Activated naive CD8-positive, alpha-beta T cell treated with anti-CD3 and anti-CD28 coated beads, Interleukin-2, amount 50 U/mL, for 24 hours (primary cell): Measurements from ENCODE around the gene MUC4.

Experiments
- ATAC-seq: fragments of 150-1000 bp; cut with Tn5 transposase; one replicate; pipeline ENCODE4 v1.10.0; 2021
- DNase-seq: peaks from one replicate; pipeline ENCODE4 v3.0.0; 2021
- H3K27ac Mint-ChIP-seq: one replicate; pipeline ENCODE4 v1.8.0; 2021; ENCODE audit warnings: mild to moderate bottlenecking, mixed read lengths
- H3K27me3 Mint-ChIP-seq: one replicate; pipeline ENCODE4 v1.8.0; 2021; ENCODE audit warnings: mixed read lengths
- H3K36me3 Mint-ChIP-seq: one replicate; pipeline ENCODE4 v1.8.0; 2021; ENCODE audit warnings: low read depth, mixed read lengths
- H3K4me1 Mint-ChIP-seq: one replicate; pipeline ENCODE4 v1.8.0; 2021; ENCODE audit warnings: mixed read lengths
- H3K4me3 Mint-ChIP-seq: one replicate; pipeline ENCODE4 v1.8.0; 2021; ENCODE audit warnings: mild to moderate bottlenecking, moderate library complexity, mixed read lengths
- H3K9me3 Mint-ChIP-seq: one replicate; pipeline ENCODE4 v1.8.0; 2021; ENCODE audit warnings: mixed read lengths

MUC4 gene

DNA sequence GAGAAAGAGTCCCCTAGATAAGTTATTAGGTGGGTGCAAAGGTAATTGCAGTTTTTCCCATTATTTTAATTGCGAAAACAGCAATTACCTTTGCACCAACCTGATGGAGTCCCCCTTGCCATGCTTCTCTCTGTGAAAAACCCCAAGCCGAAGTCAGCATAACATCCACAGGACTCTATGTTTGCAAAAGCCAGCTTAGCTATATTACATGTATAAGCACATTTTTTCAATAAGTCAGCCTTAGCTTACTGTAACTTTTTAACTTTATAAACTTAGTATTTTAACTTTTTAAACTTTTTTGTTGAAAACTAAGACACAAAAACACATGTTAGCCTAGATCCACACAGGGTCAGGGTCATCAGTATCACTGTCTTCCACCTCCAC is 112.3 kb downstream of the MUC4 start:
- Mint-ChIP-seq H3K4me3 (no peak overlapping the region), H3K4me1 (peaks cover 2% of the 10 kb centered on the region), H3K27ac (no peak overlapping the region), H3K27me3 (no peaks in the 10 kb centered on the region), H3K9me3 (no peaks in the 10 kb centered on the region), H3K36me3 (peaks cover 10% of the 10 kb centered on the region)
- ATAC-seq (no peak), DNase-seq (no peak)

DNA sequence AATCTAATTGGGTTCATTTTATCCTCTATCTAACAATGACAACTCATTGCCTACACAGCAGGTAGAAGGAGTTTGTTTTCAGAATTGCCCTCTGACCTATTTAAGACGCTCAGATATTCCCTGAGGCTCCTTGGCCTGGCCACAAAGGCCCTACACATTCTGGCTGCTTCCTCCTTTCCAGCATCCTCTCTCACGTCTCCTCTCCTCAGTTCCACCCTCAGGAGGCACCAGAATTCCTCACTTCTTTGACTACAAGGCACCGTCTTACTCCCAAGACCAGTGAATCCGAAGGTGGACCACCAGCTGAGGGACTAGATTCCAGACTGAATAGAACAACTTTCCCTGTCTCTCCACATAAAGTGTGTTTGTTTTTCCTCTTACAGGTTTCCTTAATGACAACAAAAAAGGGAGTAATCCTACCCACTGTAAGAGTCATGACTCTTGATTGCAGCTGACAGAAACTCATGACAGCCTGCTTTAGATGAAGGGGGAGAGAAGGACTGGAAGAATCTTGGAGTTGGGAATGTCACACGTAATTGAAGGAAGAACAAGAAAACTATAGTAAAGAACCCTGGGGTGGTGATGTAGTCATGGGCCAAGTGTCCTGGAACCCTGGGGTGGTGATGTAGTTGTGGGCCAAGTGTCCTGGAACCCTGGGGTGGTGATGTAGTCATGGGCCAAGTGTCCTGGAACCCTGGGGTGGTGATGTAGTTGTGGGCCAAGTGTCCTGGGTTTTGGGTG is 112.9 kb downstream of the MUC4 start:
- no peak for ATAC-seq
- H3K4me3 Mint-ChIP-seq: no peak overlapping the region
- H3K27me3 Mint-ChIP-seq: no peaks in the 10 kb centered on the region
- peaks cover 14% of the 10 kb centered on the region for H3K36me3 Mint-ChIP-seq
- H3K27ac Mint-ChIP-seq: no peak overlapping the region
- DNase-seq: no peak
- H3K9me3 Mint-ChIP-seq: no peaks in the 10 kb centered on the region
- peaks cover 2% of the 10 kb centered on the region for H3K4me1 Mint-ChIP-seq

DNA sequence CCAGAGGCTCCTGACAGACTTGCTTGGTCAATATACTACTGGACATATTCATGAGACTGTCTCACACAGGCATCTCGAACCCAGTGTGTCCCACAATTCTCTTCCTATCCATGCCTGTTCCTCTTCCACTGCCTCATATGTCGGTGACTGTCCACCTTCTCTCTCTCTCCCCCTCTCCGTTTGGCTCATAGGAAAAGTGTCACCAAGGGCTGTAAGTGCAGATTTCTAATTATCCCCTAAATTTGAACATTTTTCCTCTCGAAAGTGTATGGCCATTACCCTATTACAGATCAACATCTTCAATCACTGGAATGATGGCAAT is 113.4 kb downstream of the MUC4 start:
- Mint-ChIP-seq H3K36me3 (peaks cover 19% of the 10 kb centered on the region), H3K4me3 (no peak overlapping the region), H3K9me3 (no peaks in the 10 kb centered on the region), H3K27ac (peak overlapping the region; percentile 2), H3K4me1 (peaks cover 2% of the 10 kb centered on the region), H3K27me3 (no peaks in the 10 kb centered on the region)
- DNase-seq: no peak
- ATAC-seq: no peak

DNA sequence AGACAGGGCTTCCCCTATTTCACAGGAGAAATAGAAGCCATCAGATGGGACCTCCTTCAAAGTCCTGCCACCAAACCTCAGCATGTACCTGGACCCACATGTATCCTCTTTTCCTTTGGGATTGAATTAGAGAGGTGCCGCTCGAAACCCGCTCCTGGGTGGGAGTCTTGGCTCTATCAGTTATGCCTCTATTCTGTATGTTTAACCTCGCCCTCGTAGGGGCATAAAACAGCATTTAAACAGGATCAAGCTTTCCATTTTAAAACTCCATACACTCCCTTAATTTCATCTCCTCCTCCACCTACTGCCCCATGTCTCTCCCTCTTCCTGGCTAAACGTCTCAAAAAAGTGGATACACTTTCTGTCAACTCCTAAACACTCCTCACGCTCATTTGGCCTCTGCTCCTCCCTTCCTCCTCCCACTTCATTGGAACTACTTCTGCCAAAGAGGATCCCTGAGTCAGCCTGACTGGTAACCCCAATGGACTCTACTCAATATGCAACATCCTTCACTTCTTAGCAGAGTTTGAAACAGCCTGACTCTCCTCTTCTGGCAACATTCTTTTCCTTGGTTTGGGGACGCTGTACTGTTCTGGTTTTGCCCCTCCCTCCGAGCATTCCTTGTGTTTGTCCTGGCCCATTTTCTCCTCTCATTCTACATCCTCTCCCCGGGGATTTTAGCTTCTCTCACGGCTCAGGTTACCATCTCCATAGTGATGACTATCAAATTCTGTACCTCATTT is 114.0 kb downstream of the MUC4 start:
- Mint-ChIP-seq H3K4me1 (peaks cover 6% of the 10 kb centered on the region), H3K9me3 (no peaks in the 10 kb centered on the region), H3K27ac (peak overlapping the region; percentile 2), H3K36me3 (peaks cover 22% of the 10 kb centered on the region), H3K4me3 (no peak overlapping the region), H3K27me3 (no peaks in the 10 kb centered on the region)
- ATAC-seq (peak; percentile 44), DNase-seq (no peak)
